Amniotic epithelial cell (primary cell): ENCODE measurements around the gene EEIG2.
"Not testable (repeated sequence)": the region's sequence is repeated elsewhere in the genome, so short reads cannot be mapped to it uniquely, and the experiment has no call there.

Source experiments
- DNase-seq: peaks from one replicate; pipeline ENCODE4 v3.0.0-alpha.2; 2010; ENCODE audit warnings: low read depth

The EEIG2 gene

DNA sequence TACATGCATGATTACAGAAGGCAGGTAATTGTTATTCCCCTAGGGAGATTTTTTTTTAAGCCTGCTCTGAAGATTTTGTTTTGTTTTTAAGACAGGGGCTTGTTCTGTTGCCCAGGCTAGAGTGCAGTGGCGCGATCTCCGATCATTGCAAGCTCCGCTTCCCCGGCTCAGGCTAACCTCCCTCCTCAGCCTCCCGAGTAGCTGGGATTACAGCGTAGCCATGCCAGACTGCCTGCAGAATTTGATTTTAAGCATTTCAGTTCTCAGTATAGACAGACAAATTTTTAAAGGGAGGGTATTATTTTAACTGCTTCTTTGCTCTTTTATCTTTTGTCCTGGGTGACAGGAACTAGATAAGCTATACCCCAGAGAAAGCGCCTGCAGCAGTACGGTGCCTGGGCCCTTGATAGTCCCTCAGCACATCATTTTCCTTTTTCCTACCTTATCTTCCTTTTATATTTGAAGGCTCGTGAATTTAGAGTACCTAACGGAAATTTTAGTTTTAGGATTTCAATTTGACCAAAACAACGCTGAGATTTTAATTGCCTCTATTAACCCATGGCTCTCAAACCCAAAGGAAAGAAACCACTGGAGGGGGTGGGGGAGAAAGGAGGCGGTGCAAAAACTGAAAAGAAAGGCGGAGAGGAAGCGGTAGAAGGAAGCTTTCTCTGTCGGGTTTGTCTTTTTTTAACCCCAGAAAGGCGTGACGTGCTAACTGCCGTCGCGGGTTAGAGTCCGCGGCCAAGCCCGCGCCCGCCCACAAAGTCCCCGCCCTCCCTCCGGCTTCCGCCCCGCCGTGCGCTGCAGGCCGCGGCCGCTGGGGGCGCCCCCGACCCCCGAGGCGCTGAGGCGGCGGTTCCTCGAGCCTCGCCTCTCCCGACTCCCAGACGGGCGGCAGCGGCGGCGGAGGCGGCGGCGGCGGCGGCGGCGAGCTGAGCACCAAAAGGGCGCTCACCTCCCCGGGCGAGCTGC is at the start of gene EEIG2:
Gene EEIG2, plus strand, starts transcription at position 886 of the 972 bp plus-strand sequence. CDS start 329 bp downstream, outside the sequence.
- peak; percentile 79 for DNase-seq

DNA sequence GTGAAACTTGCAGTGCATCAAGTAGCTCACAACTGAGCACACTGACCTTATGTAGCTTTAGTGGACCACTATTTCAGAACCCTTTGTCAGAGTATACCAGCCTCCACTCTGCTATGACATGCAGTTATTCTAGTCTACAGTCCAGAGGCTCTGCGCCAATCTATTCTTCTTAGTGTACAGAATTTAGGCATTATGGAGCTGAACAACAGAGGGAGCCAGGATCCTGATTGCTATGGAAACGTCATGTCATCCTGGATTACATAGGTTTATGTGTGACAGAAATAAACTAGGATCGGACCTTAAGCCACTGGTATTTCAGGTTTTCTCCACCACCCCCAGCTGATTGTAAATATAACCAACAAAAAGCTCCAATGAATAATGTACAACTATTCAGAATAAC is 48.1 kb upstream of the EEIG2 start:
- DNase-seq = no peak

DNA sequence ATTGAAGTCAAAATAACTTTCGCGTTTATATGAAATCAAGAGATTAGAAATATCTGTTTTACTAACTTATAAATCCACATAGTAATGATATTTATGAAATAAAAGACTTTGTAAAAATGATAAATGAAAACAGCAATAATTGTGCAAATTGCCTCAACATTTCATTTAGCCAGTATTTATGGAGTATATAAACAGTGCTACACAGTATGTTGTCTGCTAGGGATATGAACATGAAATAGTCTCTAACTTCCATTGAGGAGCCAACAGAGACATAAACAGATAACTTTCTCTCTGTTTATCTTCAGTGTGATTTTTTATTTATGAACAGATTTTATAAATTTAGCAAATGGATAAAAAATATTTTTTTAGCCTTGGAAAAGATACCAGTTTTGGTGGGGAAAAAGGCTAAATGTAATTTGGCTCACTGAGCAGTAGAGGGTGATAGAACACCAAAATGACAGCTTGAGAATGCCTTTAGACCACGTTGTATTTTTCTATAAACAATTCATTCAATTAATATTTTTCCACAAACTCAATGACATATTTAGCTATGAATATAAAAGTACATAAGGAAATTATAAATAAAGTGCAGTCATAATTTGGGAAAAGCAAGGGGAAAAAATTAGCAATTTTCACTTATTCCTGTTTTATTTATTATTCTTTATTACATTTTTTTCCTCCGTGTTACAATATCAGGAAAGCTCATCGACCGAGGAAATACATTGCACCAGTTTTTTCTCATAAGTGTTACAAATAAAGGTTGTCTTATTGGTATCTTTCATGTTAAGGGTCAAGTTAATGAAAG is 47.5 kb upstream of the EEIG2 start:
- DNase-seq = peak; percentile 34

DNA sequence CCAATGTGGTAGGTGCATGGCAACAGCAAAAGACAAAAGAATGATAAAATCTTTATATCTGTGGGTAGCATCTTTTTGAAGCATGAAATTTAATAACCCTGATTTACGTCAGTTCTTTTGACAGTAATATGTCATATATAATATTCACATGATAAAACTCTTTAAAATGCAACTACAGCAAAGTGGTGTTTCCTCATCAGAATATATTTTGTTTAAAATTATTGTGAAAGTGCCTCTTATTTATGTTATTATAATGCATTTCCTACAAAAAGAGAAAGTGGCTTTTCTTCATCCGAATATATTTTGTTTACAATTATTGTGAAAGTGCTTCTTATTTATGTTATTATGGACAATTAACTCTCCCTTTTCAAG is 46.9 kb upstream of the EEIG2 start:
- DNase-seq = no peak

DNA sequence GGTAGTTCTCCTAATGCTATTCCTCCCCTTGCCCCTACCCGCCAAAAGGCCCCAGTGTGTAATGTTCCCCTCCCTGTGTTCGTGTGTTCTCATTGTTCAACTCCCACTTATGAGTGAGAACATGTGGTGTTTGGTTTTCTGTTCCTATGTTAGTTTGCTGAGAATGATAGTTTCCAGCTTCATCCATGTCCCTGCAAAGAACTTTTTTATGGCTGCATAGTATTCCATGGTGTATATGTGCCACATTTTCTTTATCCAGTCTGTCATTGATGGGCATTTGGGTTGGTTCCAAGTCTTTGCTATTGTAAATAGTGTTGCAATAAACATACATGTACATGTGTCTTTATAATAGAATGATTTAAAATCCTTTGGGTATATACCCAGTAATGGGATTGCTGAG is 46.0 kb upstream of the EEIG2 start:
- not testable (repeated sequence) for DNase-seq

DNA sequence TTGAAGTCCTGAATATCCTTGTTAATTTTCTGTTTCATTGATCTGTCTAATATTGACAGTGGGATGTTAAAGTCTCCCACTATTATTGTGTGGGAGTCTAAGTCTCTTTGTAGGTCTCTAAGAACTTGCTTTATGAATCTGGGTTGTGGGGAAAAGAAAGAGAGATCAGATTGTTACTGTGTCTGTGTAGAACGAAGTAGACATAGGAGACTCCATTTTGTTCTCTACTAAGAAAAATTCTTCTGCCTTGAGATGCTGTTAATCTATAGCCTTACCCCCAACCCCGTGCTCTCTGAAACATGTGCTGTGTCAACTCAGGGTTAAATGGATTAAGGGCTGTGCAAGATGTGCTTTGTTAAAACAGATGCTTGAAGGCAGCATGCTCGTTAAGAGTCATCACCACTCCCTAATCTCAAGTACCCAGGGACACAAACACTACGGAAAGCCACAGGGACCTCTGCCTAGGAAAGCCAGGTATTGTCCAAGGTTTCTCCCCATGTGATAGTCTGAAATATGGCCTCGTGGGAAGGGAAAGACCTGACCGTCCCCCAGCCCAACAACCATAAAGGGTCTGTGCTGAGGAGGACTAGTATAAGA is 42.5 kb upstream of the EEIG2 start:
- not testable (repeated sequence) for DNase-seq

DNA sequence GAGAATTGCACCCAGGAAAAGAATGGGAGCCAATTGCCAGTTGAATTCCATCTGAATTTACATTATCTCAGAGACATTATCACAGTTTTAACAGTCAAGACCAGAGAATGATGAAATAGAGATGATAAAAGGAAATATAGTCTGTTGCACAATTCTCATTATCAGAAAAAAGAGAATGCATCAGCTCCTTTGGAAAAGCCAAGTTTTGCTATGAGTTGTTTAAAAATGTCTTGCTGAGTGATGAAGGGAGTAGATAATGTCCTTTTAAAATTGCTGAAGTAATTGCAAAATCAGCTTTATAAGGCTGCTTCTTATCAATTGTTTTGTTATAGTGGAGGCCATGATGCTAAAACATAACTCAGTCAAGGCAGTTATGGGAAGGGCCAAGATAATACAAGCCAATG is 37.9 kb upstream of the EEIG2 start:
- DNase-seq = peak; percentile 87

DNA sequence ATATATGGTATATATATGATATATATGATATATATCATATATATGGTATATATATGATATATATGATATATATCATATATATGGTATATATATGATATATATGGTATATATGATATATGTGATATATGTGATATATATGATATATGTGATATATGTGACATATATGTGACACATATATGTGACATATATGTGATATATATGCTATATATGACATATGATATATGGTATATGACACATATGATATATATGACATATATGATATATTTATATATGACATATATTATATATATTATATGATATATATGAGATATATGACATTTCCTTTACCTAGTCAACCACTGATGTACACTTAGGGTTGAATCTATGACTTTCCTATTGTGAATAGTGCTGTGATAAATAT is 36.1 kb upstream of the EEIG2 start:
- no peak for DNase-seq

DNA sequence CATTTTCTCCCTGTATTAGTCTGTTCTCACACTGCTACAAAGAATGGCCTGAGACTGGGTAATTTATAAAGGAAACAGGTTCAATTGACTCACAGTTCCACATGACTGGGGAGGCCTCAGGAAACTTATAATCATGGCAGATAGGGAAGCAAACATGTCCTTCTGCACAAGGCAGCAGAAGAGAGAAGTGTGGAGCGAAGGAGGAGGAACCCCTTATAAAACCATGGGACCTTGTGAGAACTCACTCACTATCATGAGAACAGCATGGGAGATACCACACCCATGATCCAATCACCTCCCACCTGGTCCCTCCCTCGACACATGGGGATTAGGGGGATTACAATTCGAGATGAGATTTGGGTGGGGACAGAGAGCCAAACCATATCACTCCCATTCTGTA is 35.2 kb upstream of the EEIG2 start:
- no peak for DNase-seq

DNA sequence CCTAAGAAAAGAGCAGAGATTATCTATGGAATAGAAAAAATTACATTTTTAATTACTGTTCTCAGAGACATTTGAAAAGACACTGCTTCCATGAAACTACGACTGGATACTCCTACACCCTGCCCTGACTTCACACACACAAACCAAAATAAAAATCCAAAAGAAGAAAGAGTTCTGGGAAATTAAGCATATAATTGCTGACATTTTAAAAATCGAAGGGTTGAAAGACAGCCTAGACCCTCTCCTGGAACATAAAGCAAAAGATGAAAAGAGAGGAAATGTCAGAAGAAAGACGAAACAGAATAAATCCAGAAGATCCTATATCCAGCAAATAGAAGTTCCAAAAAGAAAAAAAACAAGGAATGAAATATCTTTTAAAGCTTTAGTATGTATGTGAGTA is 32.8 kb upstream of the EEIG2 start:
- no peak for DNase-seq

DNA sequence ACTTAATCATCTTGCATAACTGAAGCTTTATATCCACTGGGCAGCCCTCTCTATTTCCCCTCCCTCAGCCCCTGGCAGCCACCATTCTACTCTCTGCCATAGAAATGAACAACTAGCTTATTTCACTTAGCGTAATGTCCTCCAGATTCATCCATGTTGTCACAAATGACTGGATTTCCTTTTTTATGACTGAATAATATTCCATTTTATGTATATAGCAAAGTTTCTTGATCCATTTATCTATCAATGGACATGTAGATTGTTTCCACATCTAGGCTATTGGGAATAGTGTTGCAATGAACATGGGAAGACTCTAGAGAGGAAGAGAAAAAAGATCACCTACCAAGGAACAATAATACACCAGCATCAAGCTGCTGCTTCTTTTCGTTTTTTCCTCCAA is 32.1 kb upstream of the EEIG2 start:
- DNase-seq = no peak

DNA sequence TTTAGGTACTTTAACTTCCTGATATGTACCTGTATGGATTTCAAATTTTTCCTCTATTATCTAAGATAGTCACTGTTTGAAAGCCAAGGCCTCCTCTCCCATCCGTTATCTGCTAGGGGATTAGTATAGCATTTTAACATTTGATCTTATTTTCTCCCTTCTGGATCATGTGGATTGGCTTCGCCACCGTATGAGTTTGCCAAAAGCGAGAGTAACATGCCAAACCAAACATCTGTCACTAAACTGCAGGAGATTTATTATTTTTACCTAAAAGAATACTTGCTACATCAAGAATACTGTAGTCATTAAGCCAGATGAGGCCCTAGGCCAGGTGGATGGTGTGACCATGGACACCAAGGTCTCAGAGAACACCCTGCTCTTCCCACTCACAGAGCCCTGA is 28.5 kb upstream of the EEIG2 start:
- DNase-seq = no peak

DNA sequence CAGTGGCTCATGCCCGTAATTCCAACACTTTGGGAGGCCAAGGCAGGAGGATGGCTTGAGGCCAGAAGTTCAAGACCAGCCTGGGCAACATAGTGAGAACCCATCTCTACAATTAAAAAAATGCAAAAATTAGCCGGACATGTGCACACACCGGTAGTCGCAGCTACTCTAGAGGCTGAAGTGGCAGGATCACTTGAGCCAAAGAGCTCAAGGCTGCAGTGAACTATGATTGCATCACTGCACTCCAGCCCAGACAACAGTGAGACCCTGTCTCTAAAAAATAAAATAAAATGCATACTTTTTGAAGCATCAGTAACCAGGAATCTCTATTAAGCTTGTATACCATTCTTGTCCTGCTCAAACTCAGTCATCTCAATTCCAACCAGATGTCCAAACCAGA is 27.2 kb upstream of the EEIG2 start:
- no peak for DNase-seq

DNA sequence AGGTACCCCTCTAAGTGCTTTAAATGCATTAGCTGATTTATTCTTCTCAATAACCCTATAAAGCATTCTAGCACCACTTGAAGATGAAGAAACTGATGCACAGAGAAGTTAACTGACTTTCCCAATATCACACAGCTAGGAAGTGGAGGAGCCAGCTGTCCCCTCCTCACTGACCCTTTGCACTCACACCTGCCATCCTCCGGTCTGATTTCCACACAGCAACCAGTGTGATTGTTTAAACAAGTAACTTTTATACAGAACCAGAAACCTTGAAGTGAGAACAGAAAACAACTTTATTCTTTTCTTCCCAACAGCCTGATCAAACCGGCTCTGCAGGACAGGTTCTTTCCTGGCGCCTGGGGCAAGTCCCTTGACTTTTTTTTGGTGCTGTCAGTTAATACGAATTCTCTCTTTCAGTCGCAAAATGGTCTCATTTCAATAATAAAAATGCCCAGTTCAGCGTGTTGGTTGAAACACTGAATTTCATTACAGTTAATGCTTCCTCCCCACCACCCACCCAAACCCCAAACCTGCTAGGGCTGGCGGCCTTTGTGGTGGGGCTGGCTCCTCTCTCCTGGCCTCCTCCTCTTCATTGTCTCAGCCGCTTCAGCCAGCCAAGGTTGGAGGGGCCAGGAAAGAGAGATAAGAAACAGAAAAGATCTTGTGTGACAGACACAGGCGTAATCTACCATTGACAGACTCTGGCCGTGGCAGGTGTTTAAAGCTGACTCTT is 26.4 kb upstream of the EEIG2 start:
- DNase-seq = no peak

DNA sequence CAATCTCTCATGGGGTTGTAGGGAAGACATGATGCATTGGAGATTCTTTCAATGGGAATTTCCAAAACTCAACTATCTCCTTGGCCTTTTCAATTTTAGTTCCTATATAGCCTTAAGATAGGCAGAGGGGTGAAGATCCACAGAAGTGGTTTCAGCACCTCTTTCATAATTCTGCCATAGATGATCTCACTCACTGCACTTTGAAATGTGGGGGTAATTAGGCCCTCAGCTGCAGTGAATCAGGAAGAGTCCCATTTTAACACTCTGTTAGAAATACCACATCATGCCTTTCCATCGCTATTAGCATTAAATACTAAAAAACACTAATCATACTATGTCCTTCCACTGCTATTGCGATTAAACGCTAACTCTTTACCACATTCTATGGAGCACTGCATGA is 25.1 kb upstream of the EEIG2 start:
- no peak for DNase-seq

DNA sequence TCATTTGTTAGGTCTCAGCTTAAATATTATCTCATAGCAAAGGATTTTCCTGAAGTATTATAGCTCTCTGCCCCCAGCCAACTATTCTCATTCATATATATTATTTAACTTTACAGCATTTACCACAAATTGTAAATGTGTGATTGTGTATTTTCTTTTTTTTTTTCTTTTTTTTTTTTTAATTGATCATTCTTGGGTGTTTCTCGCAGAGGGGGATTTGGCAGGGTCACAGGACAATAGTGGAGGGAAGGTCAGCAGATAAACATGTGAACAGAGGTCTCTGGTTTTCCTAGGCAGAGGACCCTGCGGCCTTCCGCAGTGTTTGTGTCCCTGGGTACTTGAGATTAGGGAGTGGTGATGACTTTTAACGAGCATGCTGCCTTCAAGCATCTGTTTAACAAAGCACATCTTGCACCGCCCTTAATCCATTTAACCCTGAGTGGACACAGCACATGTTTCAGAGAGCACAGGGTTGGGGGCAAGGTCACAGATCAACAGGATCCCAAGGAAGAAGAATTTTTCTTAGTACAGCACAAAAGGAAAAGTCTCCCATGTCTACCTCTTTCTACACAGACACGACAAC is 24.5 kb upstream of the EEIG2 start:
- not testable (repeated sequence) for DNase-seq

DNA sequence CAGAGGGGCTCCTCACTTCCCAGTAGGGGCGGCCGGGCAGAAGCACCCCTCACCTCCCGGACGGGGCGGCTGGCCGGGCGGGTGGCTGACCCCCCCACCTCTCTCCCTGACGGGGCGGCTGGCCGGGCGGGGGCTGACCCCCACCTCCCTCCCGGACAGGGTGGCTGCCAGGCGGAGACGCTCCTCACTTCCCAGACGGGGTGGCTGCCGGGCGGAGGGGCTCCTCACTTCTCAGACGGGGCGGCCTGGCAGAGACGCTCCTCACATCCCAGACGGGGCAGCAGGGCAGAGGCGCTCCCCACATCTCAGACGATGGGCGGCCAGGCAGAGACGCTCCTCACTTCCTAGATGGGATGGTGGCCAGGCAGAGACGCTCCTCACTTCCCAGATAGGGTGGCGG is 23.9 kb upstream of the EEIG2 start:
- not testable (repeated sequence) for DNase-seq

DNA sequence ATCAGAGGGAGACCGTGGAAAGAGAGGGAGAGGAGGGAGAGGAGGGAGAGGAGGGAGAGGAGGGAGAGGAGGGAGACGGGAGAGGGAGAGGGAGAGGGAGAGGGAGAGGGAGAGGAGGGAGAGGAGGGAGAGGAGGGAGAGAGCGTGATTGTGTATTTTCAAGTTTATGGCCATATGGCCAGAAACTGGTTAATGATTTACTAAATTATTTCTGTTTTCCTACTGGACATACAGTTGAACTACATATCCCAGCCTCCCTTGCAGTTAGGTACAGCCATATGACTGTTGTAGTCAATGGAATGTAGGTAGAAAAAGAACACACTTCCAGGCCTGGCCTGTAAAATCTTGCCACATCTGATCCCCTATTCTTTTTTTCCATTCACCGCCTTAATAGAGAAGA is 23.1 kb upstream of the EEIG2 start:
- not testable (repeated sequence) for DNase-seq

DNA sequence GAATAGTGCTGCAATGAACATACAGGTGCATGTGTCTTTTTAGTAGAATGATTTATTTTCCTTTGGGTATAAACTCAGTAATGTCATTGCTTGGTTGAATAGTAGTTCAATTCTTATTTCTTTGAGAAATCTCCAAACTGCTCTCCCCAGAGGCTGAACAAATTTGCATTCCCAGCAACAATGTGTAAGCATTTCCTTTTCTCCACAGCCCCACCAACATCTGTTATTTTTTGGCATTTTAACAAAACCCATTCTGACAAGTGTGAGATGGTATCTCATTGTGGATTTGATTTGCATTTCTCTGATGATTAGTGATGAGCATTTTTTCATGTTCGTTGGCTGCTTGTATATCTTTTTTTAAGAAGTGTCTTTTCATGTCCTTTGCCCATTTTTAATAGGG is 21.9 kb upstream of the EEIG2 start:
- no peak for DNase-seq

DNA sequence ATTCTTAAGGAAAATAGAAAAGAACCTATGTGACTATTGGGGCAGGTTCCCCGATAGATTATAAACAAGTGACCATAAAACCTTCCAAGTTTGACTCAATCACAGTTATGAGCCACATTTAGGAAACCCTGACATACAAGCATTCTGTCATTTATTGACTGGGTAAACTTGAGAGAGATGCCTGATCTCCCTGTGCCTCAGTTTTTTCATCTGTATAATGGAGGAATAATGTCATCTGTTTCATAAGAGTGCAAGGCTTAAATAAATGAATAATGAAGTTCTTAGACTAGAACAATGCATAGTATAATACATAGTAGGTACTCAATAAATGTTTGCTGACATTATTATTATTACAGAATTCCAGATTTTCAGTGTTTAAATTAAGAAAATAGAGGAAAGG is 18.9 kb upstream of the EEIG2 start:
- DNase-seq = no peak

DNA sequence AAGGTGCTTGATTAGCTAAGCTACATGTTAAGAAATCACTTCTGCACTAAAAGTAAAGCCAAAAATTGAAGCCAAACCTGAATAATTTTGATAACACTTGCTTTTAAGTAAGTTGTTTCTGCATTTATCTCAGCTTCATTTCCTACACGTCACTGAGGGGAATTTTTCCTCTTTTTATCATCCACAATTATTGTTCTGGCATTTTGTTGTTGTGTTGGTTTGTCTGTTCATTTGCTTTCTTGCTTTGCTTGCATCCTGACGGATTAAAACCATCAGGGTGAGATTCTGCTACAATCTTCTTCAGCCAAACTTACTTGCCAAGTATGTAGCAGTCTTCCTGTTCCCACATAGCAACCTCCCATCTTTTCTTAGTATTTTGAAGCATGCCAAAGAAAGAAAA is 18.0 kb upstream of the EEIG2 start:
- no peak for DNase-seq

DNA sequence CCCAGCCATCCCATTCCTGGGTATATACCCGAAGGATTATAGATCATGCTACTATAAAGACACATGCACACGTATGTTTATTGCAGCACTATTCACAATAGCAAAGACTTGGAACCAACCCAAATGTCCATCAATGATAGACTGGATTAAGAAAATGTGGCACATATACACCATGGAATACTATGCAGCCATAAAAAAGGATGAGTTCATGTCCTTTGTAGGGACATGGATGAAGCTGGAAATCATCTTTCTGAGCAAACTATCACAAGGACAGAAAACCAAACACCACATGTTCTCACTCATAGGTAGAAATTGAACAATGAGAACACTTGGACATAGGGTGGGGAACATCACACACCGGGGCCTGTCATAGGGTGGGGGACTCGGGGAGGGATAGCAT is 12.4 kb upstream of the EEIG2 start:
- not testable (repeated sequence) for DNase-seq
